NCI-H526 treated with DMSO at 0.1 percent for 48 hours (cell line): Measurements from ENCODE around the gene ZC3H6.
"Not testable (repeated sequence)": the region's sequence is repeated elsewhere in the genome, so short reads cannot be mapped to it uniquely, and the experiment has no call there.

Experiments used
- DNase-seq: peaks from one replicate; lab custom pipeline; 2025; lab: John Stamatoyannopoulos, UW

Gene ZC3H6

DNA sequence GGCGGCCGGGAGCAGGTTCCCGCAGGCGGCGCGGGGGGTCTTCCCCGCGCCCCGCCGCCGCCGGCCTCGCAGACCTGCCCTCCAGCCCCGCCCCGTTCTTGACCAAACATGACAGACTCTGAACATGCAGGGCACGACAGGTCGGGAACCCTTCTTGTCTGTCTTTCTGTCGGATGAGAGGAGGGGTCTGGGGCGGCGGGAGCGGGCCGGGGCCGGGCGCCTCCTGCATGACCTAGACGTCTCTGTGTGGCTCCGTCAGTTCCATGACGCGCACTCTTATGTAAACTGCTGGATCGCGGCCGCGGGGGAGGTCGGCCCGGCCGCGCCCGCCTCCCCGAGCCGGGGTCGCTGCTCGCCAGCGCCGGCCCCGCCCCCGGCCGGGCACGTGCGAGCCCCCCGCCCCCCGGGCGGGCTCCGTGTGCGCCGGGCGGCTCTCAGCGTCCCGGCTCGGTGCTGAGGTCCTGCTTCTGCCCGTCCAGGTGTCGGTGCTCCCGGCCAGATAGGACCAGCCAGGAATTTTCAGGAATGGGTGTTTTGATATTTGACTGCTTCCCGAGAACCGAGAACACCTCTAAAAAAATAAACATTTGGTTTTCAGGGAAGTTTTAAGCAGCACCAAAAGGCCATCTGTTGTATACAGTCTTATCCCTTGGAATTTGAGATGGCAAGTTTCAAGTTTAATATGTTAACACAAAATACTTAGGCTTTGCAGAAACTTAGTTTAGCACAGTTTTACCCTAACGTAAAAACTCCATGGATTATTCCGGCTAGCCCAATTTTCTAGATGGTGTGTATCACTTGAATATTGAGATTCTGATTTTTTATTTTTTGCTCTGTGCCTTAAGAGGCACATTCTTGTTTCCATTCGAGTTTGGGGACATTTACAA is 733 bp downstream of the ZC3H6 start:
- peak; percentile 71 for DNase-seq

DNA sequence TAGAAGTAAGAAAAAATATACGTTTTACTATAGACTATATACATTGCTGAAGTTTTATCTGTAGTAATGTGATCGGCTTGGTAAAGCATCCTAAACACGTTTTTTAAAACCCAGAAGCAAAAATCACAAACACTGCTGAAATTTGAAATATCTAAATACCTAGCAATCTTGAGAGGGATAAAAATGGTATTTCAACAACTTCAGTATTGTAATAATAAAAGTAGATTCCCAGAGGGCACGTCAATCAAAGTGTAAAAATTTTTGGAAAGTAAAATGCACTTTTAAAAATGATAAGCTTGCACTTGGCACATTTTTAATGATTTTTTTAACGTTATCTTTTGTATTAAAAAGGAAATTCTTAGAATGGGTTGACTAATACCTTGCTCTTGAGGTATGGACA is 1.6 kb downstream of the ZC3H6 start:
- DNase-seq = no peak

DNA sequence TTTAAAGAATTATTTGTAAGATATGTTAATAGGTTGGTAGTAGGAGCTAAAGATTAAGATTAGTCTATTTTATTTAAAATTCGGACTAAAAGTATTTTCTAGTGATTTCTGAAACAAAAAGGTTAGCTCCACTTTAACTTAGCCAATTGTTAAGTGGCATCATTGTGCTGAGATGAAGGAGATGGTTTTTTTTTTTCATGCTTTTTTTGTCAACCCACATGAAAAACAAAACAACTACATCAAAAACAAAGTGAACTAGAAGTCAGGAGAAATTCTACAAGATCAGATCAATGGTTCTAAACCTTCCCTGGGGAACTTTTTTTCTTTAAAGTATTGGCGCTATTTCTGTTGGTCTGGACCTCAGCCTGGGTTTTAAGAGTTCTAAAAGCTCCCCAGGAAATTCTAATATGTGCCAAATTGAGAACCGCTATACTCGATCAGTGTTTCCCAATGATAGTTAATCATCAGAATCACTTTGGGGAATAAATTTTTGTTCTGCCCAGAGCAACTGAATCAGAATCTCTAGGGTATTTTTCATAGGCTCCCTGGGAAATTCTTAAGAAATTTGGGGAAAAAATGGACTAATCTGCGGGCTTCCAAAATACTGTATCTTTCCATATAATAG is 2.3 kb downstream of the ZC3H6 start:
- DNase-seq = no peak

DNA sequence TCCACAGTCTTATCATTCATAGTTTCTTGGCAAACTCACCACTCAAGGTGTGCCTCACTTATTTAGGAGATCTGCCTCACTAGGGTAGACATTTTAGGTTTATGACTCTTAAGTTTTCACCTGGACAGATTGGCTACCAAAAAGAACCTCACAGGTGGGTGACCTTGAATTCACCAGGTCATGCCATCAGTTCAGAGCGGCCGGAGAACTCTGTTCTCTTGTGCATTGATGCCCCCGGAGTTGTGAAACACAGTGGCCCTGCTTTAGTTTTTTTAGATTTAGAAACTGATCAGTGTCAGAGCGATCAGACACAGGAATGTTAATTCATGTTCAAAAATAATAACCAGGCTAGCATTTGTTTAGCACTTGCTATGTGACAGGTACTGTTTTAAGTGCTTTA is 6.7 kb downstream of the ZC3H6 start:
- not testable (repeated sequence) for DNase-seq

DNA sequence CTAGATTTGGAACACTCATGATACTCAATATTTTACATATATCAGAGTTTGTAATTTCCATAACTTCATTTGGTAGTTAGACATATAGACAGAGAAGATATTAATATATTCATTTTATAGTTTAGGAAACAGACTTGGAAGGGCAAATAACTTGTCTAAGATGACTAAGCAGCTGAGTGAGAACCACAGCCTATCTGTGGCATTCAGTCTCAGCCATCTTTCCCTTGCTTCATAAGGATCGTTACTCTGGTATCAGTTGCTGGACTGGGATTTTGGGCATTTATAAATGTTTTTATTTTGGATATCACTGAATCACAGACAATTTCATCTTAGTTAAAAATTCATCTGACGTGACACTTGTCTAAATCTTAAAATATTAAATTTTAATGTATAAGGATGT is 8.1 kb downstream of the ZC3H6 start:
- DNase-seq = not testable (repeated sequence)

DNA sequence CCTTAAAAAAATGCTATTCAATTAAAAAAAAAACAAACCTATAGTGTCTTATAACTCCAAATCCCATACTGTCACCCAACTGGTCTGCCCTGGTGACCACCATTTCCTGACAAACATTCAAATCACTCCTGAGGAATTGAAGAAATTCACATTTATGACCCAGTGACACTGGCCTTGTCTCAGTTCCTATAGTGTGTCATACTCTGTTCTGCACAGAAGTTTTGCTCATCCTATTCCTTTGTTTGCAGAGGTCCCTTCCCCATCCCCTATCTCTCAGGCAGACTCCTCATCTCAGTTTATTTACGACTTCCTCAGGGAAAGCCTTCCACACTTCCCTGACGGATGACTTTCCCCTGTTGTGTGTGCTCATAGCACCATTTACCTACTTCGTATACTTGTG is 14.7 kb downstream of the ZC3H6 start:
- no peak for DNase-seq

DNA sequence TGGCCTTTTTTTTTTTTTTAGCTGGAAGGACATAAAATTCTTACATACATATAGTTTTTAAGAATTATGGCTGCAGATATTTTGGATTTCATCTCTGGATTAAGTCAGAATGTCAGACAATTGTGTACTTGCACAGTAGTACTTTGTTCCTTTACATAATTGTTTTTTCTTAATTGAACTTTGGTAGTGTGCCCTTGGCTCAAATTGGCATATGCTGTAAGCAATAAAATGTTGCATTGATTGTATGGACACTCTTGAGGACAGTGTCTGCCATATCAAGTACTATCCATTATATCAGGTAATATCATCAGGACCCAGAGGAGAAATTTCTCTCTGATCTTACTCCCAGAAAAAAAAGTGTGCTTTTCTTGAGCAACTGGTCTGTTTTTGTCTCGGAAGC is 15.3 kb downstream of the ZC3H6 start:
- DNase-seq = no peak

DNA sequence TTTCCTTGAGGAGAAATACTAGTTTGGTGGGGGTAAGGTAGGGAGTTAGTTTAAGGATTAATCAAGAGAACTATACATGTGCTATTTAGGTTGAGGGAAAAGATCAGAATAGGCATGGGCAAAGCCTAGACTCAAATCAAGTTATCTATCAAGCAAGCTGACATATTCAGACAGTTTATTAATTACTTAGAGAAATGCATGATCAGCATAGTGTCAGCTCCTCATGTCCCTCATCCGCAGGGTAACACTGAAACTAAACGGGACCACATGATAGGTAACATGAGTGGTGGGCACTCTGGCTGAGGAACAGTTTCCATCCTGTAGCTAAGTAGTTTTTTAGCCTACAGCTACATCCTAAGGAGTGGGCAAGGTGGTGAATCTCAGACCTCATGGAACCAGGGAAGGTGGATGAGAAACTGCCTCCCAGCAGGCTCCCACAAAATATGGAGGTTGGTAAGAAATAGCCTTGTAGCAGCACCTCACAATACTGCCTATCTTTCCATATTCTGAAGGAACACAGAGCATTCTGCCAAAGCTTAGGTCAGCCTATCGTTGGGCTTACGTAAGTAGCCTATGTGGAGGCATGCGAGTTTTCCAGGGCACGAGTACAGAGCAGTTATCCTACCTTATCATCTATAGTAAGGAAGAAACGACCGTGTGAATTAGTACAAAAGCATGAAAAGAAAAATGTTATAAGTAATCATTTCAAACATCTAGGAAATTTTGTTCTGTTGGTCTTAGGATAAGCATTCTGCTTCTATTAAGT is 18.4 kb downstream of the ZC3H6 start:
- DNase-seq = no peak

DNA sequence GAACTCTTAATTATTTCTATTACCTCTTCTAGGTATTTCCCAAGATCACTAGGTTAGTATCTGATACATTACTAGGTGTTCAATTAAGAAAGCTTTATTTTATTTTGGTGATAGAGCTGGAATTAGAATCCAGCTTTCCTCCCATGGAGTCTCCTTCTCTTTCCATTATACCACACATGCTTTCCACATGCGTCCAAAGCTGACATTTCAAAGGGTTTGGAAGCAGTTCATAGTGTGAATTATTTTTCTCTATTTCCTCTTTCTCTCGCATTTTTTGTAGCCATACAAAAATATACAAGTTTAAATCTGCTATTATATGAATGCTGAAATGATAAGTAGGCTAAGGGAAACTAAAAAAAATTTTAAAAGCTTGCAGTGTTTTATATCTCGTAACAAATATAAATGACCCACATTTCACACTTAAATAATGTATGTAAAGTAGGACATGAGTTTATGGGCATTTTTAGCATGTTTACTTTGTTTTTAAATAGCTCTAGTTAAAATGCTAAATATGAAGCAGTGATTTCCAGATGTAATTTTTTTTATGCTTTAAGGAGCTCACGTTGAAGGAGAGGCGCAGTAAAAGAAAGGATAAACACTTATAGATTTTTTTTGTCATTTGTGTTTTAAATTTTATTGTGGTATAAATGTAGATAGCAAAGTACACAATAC is 20.1 kb downstream of the ZC3H6 start:
- DNase-seq = no peak

DNA sequence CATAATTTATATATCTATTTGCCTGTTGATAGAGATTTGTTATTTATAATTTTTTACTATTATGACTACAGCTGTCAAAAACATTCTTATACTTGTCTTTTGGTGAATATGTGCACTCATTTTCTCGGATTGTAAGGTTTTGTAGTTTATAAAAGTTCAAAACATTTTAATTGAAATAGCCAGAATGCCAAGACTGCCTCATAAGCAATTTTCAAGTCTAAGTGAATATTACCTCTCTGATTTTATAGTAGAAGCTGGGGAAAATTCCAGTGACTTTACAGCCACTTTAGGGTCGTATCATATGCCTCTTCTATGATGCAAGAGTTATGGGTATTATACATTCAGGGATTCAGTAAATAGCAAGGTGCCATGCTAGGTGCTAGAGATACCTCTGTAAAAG is 21.0 kb downstream of the ZC3H6 start:
- DNase-seq = no peak

DNA sequence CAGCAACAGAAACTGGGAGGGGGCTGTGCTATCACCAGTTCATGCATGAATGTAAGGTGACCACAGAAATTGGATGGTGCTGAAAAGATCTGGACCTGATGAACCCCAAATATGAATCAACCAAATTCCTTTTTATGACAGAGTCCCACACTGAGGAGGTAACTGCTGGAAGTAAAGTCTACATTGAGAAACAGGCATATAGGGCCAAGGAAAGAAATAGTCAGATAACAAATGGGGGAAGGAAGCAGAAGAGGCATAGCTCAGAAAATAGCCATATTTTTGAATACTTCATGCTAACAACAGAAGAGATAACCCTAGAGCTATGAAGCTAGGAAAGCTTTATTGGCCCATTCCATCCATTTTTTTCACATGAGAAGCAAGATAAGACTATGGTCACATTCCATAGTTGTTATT is 25.8 kb downstream of the ZC3H6 start:
- no peak for DNase-seq

DNA sequence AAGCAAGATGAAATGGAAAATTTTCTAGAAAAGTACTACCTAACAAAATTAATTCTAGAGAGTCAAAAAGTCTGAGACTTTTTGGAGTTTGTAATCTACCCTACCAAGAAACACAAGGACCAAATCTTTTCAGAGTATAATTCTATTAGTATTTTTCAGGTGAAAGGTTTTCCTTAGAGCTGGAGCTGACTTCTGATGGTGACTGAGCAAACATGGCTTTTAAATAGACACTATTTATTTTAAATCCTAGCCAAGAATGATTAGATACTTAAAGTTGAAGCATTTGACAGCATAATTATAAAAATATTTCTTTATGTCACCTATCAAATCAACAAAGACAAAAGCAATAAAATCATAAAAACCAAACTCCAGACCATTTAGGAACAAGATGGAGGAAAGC is 26.6 kb downstream of the ZC3H6 start:
- DNase-seq = no peak

DNA sequence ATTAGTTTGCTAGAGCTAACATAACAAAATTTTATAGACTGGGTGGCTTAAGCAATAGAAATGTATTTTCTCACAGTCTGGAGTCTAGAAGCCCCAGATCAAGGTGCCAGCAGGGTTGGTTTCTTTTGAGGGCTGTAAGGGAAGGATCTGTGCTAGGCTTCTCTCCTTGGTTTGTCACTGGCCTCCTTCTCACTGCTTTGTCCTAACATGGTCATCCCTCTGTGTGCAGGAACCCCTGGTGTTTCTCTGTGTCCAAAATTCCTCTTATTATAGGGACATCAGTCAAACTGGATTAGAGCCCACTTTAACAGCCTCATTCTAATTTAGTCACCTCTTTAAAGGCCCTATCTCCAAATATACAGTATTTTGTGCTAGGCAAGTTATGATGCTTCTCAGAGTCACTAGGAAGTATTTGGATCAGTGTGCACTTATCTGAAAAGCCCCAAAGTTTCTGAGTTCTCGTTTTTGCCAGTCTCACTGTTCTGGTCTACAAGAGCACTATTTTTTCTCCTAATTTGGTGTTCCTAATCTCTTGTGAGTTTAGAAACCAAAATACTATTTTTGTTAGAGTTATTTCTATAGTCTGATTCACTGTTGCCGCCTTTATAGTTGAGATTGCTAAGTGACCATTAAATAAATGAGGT is 29.0 kb downstream of the ZC3H6 start:
- no peak for DNase-seq

DNA sequence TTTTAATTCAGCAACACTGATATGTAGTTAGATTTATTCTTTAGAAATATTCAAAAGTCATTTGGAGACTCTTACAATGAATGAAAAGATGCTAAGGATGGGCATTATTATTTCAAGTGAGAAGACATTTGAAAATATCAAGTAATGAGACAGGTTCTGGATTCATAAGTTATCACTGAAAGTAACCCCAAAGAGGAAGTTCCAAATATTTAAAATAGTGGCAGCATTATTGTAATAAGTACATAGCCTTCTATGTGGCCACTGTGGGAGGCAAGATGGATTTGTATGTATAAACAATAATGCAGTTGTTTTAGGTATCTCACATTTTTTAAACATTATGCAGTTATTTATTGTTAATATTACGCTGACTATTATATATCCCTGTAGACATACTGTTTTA is 29.7 kb downstream of the ZC3H6 start:
- DNase-seq = no peak

DNA sequence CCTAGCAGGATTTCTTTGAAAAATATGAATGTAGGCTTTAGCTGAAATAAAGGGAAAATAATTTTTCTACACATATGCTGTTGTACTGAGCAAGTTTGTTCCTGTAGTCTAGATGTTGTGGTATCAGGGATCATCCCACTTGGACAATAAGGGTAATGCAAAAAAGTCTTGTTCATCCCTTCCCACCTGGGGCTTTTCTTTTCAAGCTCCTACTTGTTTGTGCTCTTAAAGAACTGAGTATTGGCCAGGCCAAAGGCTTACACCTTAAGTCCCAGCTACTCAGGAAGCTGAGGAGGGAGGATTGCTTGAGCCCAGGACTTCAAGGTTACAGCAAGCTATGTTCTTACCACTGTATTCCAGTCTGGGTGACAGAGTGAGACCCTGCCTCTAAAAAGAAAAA is 35.5 kb downstream of the ZC3H6 start:
- DNase-seq = no peak

DNA sequence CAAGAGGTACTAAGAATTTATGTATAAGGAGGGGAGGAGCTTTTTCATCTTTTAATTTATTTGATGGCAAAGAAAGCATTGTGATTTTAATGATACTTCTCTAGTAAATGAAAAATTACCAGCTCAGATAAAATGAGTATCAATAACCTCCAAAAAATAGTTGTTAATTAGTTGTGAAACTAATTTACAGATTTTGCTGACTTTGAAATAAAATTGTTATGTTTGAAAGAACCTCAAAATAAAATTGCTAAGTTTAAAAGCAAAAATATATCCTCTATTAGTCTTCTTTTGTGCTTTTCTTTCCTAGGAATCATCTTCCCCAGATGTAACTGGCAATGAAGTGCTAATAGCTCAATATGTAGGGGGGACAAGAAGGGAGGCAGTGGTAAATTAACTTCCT is 36.5 kb downstream of the ZC3H6 start:
- no peak for DNase-seq

DNA sequence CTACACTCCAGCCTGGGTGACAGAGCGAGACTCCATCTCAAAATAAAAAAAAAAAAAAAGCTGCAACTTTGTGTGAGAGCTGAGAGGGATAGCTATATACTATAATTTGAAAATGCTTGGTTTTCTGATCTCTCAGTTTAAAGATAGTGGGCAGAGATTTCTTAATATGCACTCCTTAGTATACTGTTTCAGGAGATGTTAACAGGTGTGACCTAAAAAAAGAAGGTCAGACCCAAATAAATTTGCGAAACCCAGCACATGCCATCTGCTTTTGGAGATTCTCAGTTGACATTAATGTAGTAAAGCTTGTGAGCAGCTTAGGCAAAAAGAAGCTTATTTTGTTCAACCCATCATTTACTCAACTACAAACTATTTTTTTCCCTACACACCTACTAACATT is 37.4 kb downstream of the ZC3H6 start:
- no peak for DNase-seq

DNA sequence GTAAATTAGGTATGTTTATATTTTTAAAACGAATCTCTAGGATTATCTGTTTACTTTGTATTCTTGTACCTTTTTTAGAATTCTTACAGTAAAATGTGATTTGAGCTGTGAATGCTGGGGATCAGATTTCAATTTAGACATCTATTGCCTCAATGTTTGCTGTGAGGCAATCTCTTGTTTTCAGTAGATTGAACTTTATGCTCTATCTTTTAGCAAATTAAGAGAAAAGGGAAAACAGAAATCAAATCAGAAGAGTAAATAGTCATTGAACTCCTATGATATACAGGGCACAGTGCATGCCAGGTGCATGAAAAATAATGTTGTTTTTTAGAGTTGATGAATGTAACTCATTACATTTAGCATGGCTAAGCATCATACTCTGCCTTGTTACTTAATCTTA is 39.5 kb downstream of the ZC3H6 start:
- no peak for DNase-seq

DNA sequence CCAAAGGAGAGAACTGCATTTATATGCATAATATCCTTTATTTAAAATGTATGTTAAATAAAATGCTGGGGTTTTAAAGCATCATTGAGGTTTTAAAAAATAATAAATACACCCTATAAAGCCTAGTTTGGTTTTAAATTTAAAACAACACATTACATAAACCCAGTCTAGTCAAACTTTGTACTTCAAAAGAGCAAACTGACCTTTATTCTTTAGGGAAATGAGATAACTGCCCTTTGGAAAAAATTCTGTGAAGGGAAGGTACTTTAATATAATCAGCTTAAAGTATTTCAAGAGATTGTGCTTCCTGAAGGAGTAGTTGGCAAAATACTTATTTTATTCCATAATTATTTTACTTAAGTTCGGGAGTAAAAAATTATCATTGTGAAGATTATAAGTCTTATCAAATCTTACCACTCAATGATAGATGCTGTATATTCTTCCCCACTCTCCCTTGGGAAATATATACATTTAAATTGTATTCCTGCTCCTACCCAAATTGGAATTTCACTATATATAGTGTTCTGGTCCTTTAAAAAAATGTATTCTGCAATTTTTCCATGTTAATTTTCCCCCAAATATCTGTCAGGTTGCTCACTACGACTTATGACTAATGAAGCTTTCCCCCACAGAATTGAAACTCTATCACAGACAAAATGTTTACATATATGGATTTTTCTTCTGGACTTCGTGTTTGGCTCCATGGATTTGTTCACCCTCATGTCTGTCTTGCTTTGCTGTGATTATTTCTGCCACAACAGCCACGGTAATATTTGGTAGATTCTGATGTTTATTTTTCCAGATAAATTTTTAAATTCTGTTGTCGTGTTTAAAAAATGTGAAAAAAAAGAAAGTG is 42.1 kb downstream of the ZC3H6 start:
- no peak for DNase-seq

DNA sequence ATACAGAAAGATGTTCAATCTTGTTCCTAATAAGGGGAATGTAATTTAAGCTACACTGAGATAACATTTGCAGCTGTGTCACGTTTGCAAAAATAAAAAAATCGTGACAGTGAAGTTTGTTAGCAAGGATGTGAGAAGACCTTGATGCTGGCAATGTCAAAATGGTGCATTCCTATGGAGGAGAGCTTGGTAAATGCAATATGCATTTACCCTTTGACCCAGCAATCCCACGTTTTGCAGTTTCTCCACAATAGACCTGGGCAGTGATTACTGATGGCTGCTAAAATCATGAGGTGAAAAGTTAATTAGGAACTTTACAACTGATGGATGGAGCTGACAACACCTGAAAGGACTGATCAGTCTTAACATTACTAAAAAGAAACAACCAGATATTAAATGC is 43.1 kb downstream of the ZC3H6 start:
- no peak for DNase-seq
